GM21447 (cell line): ENCODE measurements around the gene GPR42.
"Not testable (repeated sequence)": the region's sequence is repeated elsewhere in the genome, so short reads cannot be mapped to it uniquely, and the experiment has no call there.

ENCODE experiments used
- ATAC-seq: cut with Tn5 transposase; IDR thresholded peaks from one replicate; pipeline ENCODE4 v1.9.1; 2021; ENCODE audit not compliant: unreplicated experiment

Gene GPR42

DNA sequence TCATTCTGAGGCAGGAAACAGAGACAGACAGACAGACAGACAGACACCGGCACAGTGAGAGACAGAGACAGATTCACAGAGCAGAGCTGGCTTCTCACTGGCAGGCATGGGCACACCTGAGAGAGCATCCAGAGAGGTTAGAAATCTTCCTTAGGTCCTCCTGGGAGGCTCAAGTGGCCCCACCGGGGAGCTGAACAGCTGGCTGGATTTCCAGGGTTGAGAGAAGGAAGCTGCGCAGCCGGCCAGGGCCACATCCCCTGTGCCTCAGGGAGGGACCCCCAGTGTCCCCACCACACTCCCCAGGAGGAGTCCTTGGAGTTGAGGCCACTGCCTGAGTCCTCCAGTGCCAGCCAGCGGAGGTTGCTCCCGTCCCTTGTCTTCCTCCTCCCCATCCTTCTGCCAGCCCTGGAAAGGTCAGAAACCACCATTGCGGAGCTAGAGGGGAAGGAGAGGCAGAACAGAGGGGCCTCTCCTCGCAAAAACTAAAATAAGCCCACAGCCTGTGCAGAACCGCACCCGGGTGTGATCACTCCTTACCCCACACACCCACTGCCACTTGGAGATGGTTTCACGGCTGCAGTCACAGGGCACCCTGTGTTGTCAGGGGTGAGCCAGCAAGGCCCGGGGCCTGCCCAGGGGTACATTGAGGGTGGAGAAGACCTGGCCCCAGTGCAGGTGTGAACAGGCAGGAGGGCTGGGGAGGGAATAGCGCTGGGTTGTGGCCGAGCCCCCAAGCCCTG lies 8.4 kb upstream of the GPR42 start:
- ATAC-seq, result no peak

GRCh38 chr19:35363001-35363590 lies 7.8 kb upstream of the GPR42 start:
- ATAC-seq, result no peak

GRCh38 chr19:35363711-35364425 lies 7.0 kb upstream of the GPR42 start:
- ATAC-seq, result no peak

DNA sequence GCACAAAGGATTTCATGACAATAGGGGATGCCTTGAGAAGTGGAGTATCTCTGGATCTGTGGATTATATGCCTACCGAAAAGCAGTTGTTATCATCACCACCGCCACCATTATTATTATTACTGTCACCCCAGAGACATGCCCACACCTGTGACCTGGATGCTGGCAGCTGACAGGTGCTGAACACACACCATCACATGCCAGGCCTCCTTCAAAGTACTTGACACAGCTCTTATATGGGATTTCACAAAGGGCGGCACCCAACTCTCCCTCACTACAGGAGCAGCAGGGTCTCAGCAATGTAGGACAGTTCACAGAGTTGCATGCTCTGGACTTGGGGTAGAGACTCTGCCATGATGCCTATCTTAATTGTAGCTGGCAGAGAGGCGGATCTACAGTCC lies 5.6 kb upstream of the GPR42 start:
- no peak for ATAC-seq

GRCh38 chr19:35368378-35368777 lies 2.5 kb upstream of the GPR42 start:
- no peak for ATAC-seq

DNA sequence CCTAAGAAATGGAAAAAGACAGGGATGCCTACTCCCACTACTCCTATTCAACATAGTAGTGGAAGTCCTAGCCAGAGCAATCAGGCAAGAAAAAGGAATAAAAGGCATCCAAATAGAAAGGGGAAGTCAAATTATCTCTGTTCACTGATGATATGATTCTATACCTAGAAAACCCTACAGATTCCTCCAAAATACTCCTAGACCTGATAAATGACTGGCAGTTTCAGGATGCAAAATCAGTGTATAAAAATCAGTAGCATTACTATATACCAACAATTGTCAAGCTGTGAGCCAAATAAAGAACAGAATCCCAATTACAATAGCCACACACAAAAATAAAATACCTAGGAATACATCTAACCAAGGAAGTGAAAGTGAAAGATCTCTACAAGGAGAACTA lies 1.3 kb upstream of the GPR42 start:
- no peak for ATAC-seq

DNA sequence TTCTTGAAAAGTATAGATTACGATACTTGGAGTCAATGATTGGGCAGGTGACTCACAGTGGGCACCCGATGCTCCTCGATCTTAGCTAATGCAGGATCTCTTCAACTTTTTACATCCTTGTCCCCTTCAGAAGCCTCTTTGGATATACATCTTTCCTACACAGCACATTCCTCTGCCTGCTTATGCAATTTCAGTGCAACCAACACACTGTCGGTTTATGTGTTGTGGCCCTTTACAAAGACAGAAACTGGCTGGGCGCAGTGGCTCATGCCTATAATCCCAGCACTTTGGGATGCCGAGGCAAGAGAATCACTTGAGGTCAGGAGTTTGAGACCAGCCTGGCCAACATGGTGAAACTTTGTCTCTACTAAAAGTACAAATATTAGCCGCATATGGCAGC lies 2.6 kb downstream of the GPR42 start:
- ATAC-seq, result no peak

DNA sequence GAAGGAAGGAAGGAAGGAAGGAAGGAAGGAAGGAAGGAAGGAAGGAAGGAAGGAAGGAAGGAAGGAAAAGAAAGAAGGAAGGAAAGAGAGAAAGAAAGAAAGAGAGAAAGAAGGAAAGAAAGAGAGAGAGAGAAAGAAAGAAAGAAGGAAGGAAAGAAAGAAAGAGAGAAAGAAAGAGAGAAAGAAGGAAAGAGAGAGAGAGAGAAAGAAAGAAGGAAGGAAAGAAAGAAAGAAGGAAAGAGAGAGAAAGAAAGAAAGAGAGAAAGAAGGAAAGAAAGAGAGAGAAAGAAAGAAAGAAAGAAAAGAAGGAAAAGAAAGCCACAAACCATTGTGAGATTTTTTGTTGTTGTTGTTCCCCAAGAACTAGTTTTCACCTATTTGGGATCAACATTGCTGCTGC lies 3.2 kb downstream of the GPR42 start:
- ATAC-seq, result not testable (repeated sequence)

GRCh38 chr19:35375505-35376307 lies 4.8 kb downstream of the GPR42 start:
- ATAC-seq, result no peak

DNA sequence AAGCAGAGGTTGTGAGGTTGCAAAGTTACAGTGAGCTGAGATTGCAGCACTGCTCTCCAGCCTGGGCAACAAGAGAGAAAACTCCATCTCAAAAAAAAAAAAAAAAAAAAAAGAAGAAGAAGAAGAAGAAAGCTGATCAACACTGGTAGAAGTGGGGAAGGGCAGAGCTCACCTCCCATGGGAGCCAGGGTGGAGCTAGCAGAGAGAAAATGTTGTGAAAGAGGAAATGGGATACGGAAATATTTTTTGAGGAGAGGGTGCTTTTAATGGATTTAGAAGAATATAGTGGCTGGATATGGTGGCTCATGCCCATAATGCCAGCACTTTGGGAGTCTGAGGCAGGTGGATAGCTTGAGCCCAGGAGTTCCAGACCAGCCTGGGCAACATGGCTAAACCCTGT lies 6.8 kb downstream of the GPR42 start:
- ATAC-seq, result no peak

DNA sequence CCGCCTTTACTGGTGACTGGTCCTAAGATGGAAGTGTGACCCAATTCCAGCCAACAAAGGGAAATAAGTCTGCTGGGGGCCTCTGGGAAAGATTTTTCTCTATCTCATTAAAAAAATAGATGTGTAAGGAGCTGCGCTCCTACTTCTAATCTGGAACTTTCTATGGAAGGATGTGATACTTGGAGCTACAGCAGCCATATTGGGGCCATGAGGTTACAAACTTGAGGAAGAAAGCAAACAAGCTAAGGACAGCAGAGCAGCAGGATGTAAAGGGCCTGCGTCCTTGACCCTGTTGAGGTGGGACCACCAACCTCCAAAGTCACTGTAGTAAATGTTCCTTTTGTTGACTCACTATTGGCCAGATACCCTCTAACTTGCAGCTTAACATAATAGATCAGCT lies 7.5 kb downstream of the GPR42 start:
- ATAC-seq, result no peak

DNA sequence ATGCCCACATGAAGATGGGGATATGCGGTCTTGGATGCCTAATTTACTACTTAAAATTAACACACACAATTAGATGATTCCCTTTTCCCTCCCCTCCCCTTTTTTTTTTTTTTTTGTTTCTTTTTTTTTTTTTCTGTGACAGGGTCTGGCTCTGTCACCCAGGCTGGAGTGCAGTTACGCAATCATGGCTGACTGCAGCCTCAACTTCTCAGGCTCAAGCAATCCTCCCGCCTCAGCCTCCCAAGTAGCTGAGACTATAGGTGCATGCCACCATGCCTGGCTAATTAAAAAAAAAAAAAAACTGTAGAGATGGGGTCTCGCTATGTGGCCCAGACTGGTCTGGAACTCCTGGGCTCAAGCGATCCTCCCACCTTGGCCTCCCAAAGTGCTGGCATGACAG lies 8.7 kb downstream of the GPR42 start:
- ATAC-seq, result not testable (repeated sequence)

GRCh38 chr19:35379992-35380391 lies 9.1 kb downstream of the GPR42 start:
- ATAC-seq, result no peak

- no peak for ATAC-seq
These were observed 9.7 kb downstream of the GPR42 start for GRCh38 chr19:35380450-35381124.

DNA sequence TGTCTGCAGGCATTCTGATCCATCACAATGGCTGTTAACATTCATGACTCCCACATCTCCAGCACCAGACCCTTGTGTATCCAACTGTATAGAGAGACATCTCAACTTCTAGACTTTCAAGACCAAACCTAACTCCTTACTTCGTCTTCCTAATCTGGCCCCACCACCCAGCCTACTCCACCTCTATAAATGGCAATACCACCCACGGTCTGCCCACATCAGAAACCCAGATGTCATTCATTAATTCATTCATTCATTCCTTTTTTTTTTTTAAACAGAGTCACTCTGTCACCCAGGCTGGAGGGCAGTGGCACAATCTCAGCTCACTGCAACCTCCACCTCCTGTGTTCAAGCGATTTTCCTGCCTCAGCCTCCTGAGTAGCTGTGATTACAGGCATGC lies 10.4 kb downstream of the GPR42 start:
- ATAC-seq, result no peak

GRCh38 chr19:35381926-35382325 lies 11.1 kb downstream of the GPR42 start:
- ATAC-seq, result no peak

GRCh38 chr19:35383536-35383935 lies 12.7 kb downstream of the GPR42 start:
- no peak for ATAC-seq

GRCh38 chr19:35388277-35389054 lies 17.6 kb downstream of the GPR42 start:
- no peak for ATAC-seq

DNA sequence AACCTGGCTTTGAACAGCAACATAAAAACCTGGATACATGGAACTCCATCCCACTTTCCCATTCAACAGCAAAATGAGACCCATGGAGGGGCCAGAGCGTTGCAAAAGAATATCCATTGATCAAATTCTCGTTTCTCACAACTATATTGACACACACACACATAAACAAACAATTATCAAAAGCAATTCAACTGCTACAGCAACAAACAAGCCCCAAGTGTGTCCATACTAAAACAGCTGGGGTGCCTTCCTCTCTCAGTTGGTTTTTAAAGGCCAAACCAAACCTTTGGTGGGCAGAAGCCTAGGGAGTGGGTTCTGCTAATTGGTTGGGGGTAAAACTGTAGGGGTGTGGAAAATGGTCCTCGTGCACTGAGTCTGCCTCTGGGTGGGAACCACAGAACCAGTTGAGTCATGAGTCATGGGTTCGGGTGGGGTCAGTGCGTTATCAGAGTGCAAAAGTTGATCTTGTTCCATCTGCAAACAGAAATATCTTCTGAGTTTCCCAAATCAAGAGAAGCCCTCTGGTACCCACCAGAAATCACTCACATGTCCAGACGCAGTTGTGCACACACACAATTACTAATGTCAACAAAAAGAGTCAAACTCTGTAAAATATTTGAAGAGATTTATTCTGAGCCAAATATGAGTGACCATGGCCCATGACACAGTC lies 18.5 kb downstream of the GPR42 start:
- no peak for ATAC-seq
